ENCODE data around the gene LYPLA2. TPM values are rescaled to one million over a fixed set of nuclear protein-coding genes. Genes with fewer than 3 reads are reported as not detected.

LYPLA2 gene
- total RNA-seq, 4 donors from 2014 or later = 31.3 to 75.4 (median 60.6) TPM

GRCh38 chr1:23806280-23806679 lies 15.3 kb downstream of the LYPLA2 start:
- no peaks in the 10 kb centered on the region for H3K9me3 ChIP-seq
- TF ChIP-seq POLR2A (IDR thresholded peaks at IDR 0.05) (no peak), CTCF (IDR thresholded peaks at IDR 0.05) (no peak)
- intact Hi-C loops (cut with DNase I) = no loop called here
- no peaks in the 10 kb centered on the region for H3K27me3 ChIP-seq
- H3K4me1 ChIP-seq = peaks cover 0 to 5% of the 10 kb centered on the region in 2 donors
- H3K4me3 ChIP-seq (replicated peaks in 1 of 3) = no peak overlapping the region
- no peak for DNase-seq
- WGBS, 2 donors = 86 to 89% methylated on average over 6 of the region's 6 CpGs
- peaks cover 0 to 9% of the 10 kb centered on the region in 2 donors for H3K36me3 ChIP-seq
- H3K27ac ChIP-seq = no peak overlapping the region

- Histone ChIP-seq H3K4me1 (no peaks in the 10 kb centered on the region), H3K27ac (no peak overlapping the region), H3K4me3 (replicated peaks in 1 of 3) (no peak overlapping the region), H3K9me3 (no peaks in the 10 kb centered on the region), H3K36me3 (peaks cover 8 to 14% of the 10 kb centered on the region in 2 donors), H3K27me3 (no peaks in the 10 kb centered on the region)
- DNase-seq = no peak
- intact Hi-C loops (cut with DNase I) = no loop called here
- TF ChIP-seq POLR2A (IDR thresholded peaks at IDR 0.05) = no peak
- WGBS, 2 donors = 81% methylated on average over 3 of the region's 3 CpGs
Observed at GRCh38 chr1:23807453-23807852, 16.5 kb downstream of the LYPLA2 start.

GRCh38 chr1:23809751-23810171 lies 18.8 kb downstream of the LYPLA2 start:
- H3K27me3 ChIP-seq = no peaks in the 10 kb centered on the region
- H3K4me3 ChIP-seq (replicated peaks in 1 of 3) = no peak overlapping the region
- no peaks in the 10 kb centered on the region for H3K4me1 ChIP-seq
- 45 to 50% methylated on average over 6 of the region's 6 CpGs for WGBS, 2 donors
- peak; percentile 57 to 62 for DNase-seq
- peak in 5 of 6 experiments; percentile 36 to 58 (median 47) for TF ChIP-seq CTCF (IDR thresholded peaks at IDR 0.05)
- TF ChIP-seq POLR2A (IDR thresholded peaks at IDR 0.05) = no peak
- intact Hi-C loops (cut with DNase I) = loop anchor here (10.0 kb wide), 1 partner anchor 105 kb away; the partner anchor contains the start of gene CNR2
- H3K27ac ChIP-seq = no peak overlapping the region
- H3K9me3 ChIP-seq = no peaks in the 10 kb centered on the region
- H3K36me3 ChIP-seq = peaks cover 25 to 28% of the 10 kb centered on the region in 2 donors

GRCh38 chr1:23810818-23811540 lies 20.0 kb downstream of the LYPLA2 start:
- intact Hi-C loops (cut with DNase I) = loop anchor here (10.0 kb wide), 1 partner anchor 104 kb away; the partner anchor contains the start of gene CNR2
- no peak for TF ChIP-seq POLR2A (IDR thresholded peaks at IDR 0.05)
- TF ChIP-seq CTCF (IDR thresholded peaks at IDR 0.05) = peak in 4 of 6 experiments; percentile 17 to 53 (median 42)
- no peak overlapping the region for H3K4me3 ChIP-seq (replicated peaks in 1 of 3)
- no peaks in the 10 kb centered on the region for H3K27me3 ChIP-seq
- H3K36me3 ChIP-seq = peaks cover 36 to 39% of the 10 kb centered on the region in 2 donors
- H3K4me1 ChIP-seq = no peaks in the 10 kb centered on the region
- H3K9me3 ChIP-seq = no peaks in the 10 kb centered on the region
- 72 to 77% methylated on average over 3 of the region's 3 CpGs for WGBS, 2 donors
- peak; percentile 24 to 28 for DNase-seq
- no peak overlapping the region for H3K27ac ChIP-seq

- Histone ChIP-seq H3K27ac (no peak overlapping the region), H3K36me3 (peaks cover 51 to 63% of the 10 kb centered on the region in 2 donors), H3K4me3 (replicated peaks in 1 of 3) (no peak overlapping the region), H3K9me3 (no peaks in the 10 kb centered on the region), H3K4me1 (no peaks in the 10 kb centered on the region), H3K27me3 (no peaks in the 10 kb centered on the region)
- no peak for DNase-seq
- 92 to 98% methylated on average over 4 of the region's 4 CpGs for whole genome bisulfite sequencing, 2 donors
- no peak for TF ChIP-seq POLR2A (IDR thresholded peaks at IDR 0.05)
- TF ChIP-seq CTCF (IDR thresholded peaks at IDR 0.05) = no peak
- intact Hi-C loops (cut with DNase I) = loop anchor here (10.0 kb wide), 1 partner anchor 101 kb away; the partner anchor contains the start of gene CNR2
Observed at GRCh38 chr1:23814016-23814415, 23.1 kb downstream of the LYPLA2 start.

Measured in thyroid gland (tissue), 4 donors.